ENCODE data around the gene DNMT3L. TPM values are rescaled to one million over a fixed set of nuclear protein-coding genes. Genes with fewer than 3 reads are reported as not detected.
"Not testable (repeated sequence)": the region's sequence is repeated elsewhere in the genome, so short reads cannot be mapped to it uniquely, and the experiment has no call there.

DNMT3L gene
- total RNA-seq, 1 experiment from 2014 or later, result not detected

DNA sequence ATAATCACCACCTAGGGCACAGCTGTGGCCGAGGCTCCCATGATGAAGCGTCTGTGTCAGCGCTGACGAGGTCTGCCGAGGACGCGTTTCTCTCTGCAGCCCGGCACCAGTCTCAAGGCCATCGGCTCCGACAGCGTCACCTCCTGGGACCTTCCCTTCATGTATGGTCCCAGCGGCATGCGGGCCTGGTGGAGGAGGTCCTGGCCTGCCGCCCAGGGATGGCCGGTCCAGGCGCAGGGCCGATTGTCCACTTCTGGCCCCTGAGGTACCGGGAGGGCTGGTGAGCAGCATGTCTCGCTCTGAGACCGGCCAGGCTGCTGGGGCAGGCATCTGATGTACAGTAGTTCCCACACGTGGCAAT lies 64.6 kb downstream of the DNMT3L start:
- H3K36me3 Mint-ChIP-seq; H3K4me3 Mint-ChIP-seq; DNase-seq (ENCODE audit: low spot score); CTCF ChIA-PET; ATAC-seq; POLR2A ChIA-PET; H3K27ac Mint-ChIP-seq; H3K27me3 Mint-ChIP-seq (ENCODE audit: low read depth); H3K9me3 Mint-ChIP-seq; H3K4me1 Mint-ChIP-seq: not testable (repeated sequence)

Other genes with a start within 250 kb of the DNMT3L start
- 29.3 to 34.5 TPM (median 29.7 TPM) in 3 replicates for gene TRAPPC10, start 249.6 kb downstream of the DNMT3L start, total RNA-seq (2021)
- 30.6 to 41.6 TPM (median 36.3 TPM) in 3 replicates for gene PWP2, start 154.5 kb downstream of the DNMT3L start, total RNA-seq (2021)
- 29.5 to 39.0 TPM (median 32.9 TPM) in 3 replicates for gene GATD3, start 128.2 kb downstream of the DNMT3L start, total RNA-seq (2021)
- 5.8 to 9.0 TPM (median 5.9 TPM) in 3 replicates for gene ICOSLG, start 21.0 kb downstream of the DNMT3L start, total RNA-seq (2021)
- gene AIRE, start 24.0 kb upstream of the DNMT3L start, total RNA-seq (2021), result 0.05 to 0.09 TPM in 2 of 3 replicates, not detected in the other
- gene PFKL, start 38.2 kb upstream of the DNMT3L start, total RNA-seq (2021), result 134 to 151 TPM (median 143 TPM) in 3 replicates
- gene CFAP410, start 77.5 kb upstream of the DNMT3L start, total RNA-seq (2021), result 14.0 to 19.3 TPM (median 15.8 TPM) in 3 replicates
- 0.64 to 1.4 TPM (median 0.92 TPM) in 3 replicates for gene TRPM2, start 91.7 kb upstream of the DNMT3L start, total RNA-seq (2021)
- 4.4 to 5.7 TPM (median 4.7 TPM) in 3 replicates for gene LRRC3, start 193.6 kb upstream of the DNMT3L start, total RNA-seq (2021)

Measured in WTC11 (cell line).